Heart right ventricle (tissue), 16 donors: ENCODE data around the gene MAPT. TPM values are rescaled to one million over a fixed set of nuclear protein-coding genes. Genes with fewer than 3 reads are reported as not detected.

Source experiments
- ATAC-seq, 8 donors: fragments of 200-7000 bp; cut with Tn5 transposase; one replicate each; pipeline ENCODE4 v1.9.1; 2020; ENCODE audit warnings: mild to moderate bottlenecking in 8 of 8, moderate library complexity in 8 of 8, moderate number of reproducible peaks in 1 of 8
- DNase-seq, 2 donors: peaks; one replicate each; pipeline ENCODE4 v3.0.0-alpha.2; 2020
- H3K27ac ChIP-seq, 10 donors: fragments of 200-600 bp; sonication (generic) in 2 of 10; one replicate each; pipeline versions ENCODE4 v1.5.0 to v1.8.0; 2020 to 2022; ENCODE audit warnings: mild to moderate bottlenecking in 3 of 10
- H3K27me3 ChIP-seq, 7 donors: fragments of 200-600 bp; one replicate each; pipeline ENCODE4 v1.8.0; 2021 to 2022; ENCODE audit warnings: mild to moderate bottlenecking in 2 of 7
- H3K36me3 ChIP-seq, 9 donors: fragments of 200-600 bp; sonication (generic) in 1 of 9; one replicate each; pipeline versions ENCODE4 v1.5.0 to v1.8.0; 2020 to 2022; ENCODE audit warnings: mild to moderate bottlenecking in 2 of 9
- H3K4me1 ChIP-seq, 9 donors: fragments of 200-600 bp; sonication (generic) in 1 of 9; one replicate each; pipeline versions ENCODE4 v1.5.0 to v1.8.0; 2020 to 2022; ENCODE audit warnings: mild to moderate bottlenecking in 4 of 9
- H3K4me3 ChIP-seq, 10 donors: fragments of 200-600 bp; sonication (generic) in 2 of 10; one replicate each; pipeline versions ENCODE4 v1.5.0 to v1.8.0; 2020 to 2022; ENCODE audit warnings: mild to moderate bottlenecking in 7 of 10, moderate library complexity in 2 of 10
- H3K9me3 ChIP-seq, 11 donors: fragments of 200-600 bp in 10 of 11; sonication (generic) in 2 of 11; one replicate each; pipeline versions ENCODE4 v1.5.0 to v1.8.0; 2013 to 2022; ENCODE audit warnings: mild to moderate bottlenecking in 2 of 11, control low read depth in 1 of 11, moderate library complexity in 1 of 11
- WGBS, 2 donors: extraction: QIAGEN DNeasy Blood & Tissue Kit; methylation state at CpG; one replicate each; pipeline ENCODE4 v1.1.7; 2013; ENCODE audit warnings: inconsistent platforms in 1 of 2; 5-methylcytosine and 5-hydroxymethylcytosine counted together
- intact Hi-C, 10 donors: fragments of 100-400 bp; cut with DNase I; formaldehyde crosslinking; loops; one replicate each; pipeline versions ENCODE4 v1.11.1 to v1.14.2; 2022
- polyA plus RNA-seq, 2 donors: library from polyadenylated mRNA; stranded (reverse); fragments of 200-250 nt; gene quantifications; one replicate each; pipeline ENCODE4 v1.2.3, GENCODE V29; 2013
- total RNA-seq, 10 donors: library from RNA; stranded (reverse); fragmentation: NEBNext Ultra II Directional in 3 of 10; extraction: Animal tissue kit (Norgen Biotek cat#: 25700) in 3 of 10; gene quantifications; one replicate each; pipeline versions ENCODE4 v1.2.1 to v1.2.4, GENCODE V29; 2021 to 2023
- TF ChIP-seq, protein P1 (sequence below), 9 donors: fragments of 200-600 bp; sonication (generic) in 2 of 9; IDR thresholded peaks; one replicate each; pipeline versions ENCODE4 v1.5.0 to v1.8.0; 2021 to 2022; ENCODE audit warnings: antibody characterized with exemption in 9 of 9, mild to moderate bottlenecking in 5 of 9, moderate library complexity in 1 of 9
- donor health status: Arrhythmogenic right ventricular cardiomyopathy.
- donor health status: ischemic (EF 13 %, LVEDD 7.1; RV severe dilation, severe dysfunction).
- donor health status: healthy with polysubstance abuse.
- donor health status: DM: no; HTN: yes; CAD: no.
- donor health status: DM: no; HTN: no; CAD: no.
- donor health status: ischemic (EF 25% LVEDD 6.9; RV normal size, moderate dysfunction).
- donor health status: ischemic (EF 25% LVEDD 5.7; RV mildly dilated, moderate dysfunction).
- donor health status: healthy.
- donor health status: DM: yes; HTN: yes; CAD: no.
- donor health status: Ischemic cardiomyopathy.
- donor health status: ischemic (EF 35%, LVEDD 5.7; RV mildly dilated, moderate dysfunction).
- donor health status: nonischemic (EF 11% LVEDD 7.7; RV severe dilation, severe dysfunction).
- donor health status: DM: yes; HTN: yes; CAD: no.
- donor health status: PGD.
- donor health status: ischemic (EF 29% LVEDD 5.4; RV normal size, mild dysfunction).
- donor health status: nonischemic (EF 23%, LVEDD 6.1; RV moderate dilation, normal function).

The MAPT gene
- total and polyA plus RNA-seq, 12 donors: 0.90 to 63.3 (median 32.5) TPM

DNA sequence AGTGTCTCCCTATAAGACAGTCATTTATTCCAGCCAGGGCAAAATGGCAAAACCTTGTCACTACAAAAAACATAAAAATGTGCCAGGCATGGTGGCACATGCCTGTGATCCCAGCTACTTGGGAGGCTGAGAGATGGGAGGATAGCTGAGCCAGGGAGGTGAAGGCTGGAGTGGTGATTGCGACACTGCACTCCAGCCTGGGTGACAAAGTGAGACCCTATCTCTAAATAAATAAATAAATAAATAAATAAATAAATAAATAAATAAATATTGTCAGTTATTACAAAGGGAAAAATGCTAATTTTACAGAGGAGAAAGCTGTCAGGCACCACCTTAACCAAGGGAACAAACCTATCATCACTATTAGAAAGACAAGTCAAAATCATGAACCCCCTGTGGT lies 180.2 kb downstream of the MAPT start:
- Histone ChIP-seq H3K27ac (no peak overlapping the region), H3K36me3 (peaks cover 0 to 25% (median 0%) of the 10 kb centered on the region in 9 donors), H3K27me3 (no peaks in the 10 kb centered on the region), H3K4me1 (peaks cover 0 to 47% (median 18%) of the 10 kb centered on the region in 9 donors), H3K9me3 (no peaks in the 10 kb centered on the region), H3K4me3 (no peak overlapping the region)
- DNase-seq (no peak), ATAC-seq (no peak)
- TF ChIP-seq, protein P1, sequence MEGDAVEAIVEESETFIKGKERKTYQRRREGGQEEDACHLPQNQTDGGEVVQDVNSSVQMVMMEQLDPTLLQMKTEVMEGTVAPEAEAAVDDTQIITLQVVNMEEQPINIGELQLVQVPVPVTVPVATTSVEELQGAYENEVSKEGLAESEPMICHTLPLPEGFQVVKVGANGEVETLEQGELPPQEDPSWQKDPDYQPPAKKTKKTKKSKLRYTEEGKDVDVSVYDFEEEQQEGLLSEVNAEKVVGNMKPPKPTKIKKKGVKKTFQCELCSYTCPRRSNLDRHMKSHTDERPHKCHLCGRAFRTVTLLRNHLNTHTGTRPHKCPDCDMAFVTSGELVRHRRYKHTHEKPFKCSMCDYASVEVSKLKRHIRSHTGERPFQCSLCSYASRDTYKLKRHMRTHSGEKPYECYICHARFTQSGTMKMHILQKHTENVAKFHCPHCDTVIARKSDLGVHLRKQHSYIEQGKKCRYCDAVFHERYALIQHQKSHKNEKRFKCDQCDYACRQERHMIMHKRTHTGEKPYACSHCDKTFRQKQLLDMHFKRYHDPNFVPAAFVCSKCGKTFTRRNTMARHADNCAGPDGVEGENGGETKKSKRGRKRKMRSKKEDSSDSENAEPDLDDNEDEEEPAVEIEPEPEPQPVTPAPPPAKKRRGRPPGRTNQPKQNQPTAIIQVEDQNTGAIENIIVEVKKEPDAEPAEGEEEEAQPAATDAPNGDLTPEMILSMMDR (IDR thresholded peaks at IDR 0.05): no peak
- intact Hi-C loops: no loop called here
- 97 to 100% methylated on average over 1 of the region's 1 CpG for WGBS, 2 donors

Other genes with a start within 250 kb of the MAPT start
- gene CRHR1, start 110.2 kb upstream of the MAPT start, total RNA-seq: under 1 TPM in 2 of 10 donors, not detected in 8; 0.30 to 0.63 TPM
- not detected for gene CRHR1, start 110.2 kb upstream of the MAPT start, polyA plus RNA-seq
- not detected for gene SPPL2C, start 49.7 kb upstream of the MAPT start, total RNA-seq
- not detected for gene SPPL2C, start 49.7 kb upstream of the MAPT start, polyA plus RNA-seq
- not detected for gene STH, start 104.7 kb downstream of the MAPT start, total RNA-seq
- not detected for gene STH, start 104.7 kb downstream of the MAPT start, polyA plus RNA-seq